Superior temporal gyrus (tissue), 1 donor: Measurements from ENCODE around the gene KLK6.
A peak's percentile ranks its signal among the peaks of the same experiment; 100 is the strongest.

Source experiments
- DNase-seq: peaks from one replicate; pipeline ENCODE4 v3.0.0-alpha.2; 2016; ENCODE audit errors: extremely low spot score

The KLK6 gene

GRCh38 chr19:50969413-50969760 lies at the start of gene KLK6:
TSS of gene KLK6 (minus strand) at chr19:50969591. CDS start at chr19:50968104, 1,487 bp downstream.
- peak; percentile 89 for DNase-seq

GRCh38 chr19:51018745-51019543 lies 49.6 kb upstream of the KLK6 start:
- no peak for DNase-seq

- peak; percentile 79 for DNase-seq
Observed at GRCh38 chr19:51016798-51017683, 47.6 kb upstream of the KLK6 start.

- no peak for DNase-seq
Observed at GRCh38 chr19:51015691-51016267, 46.4 kb upstream of the KLK6 start.

- DNase-seq, result no peak
Observed at GRCh38 chr19:51014242-51014641, 44.9 kb upstream of the KLK6 start.

- DNase-seq, result no peak
Observed at GRCh38 chr19:51012661-51013190, 43.3 kb upstream of the KLK6 start.

GRCh38 chr19:51010066-51010795 lies 40.8 kb upstream of the KLK6 start:
- no peak for DNase-seq

GRCh38 chr19:51009061-51009891 lies 39.9 kb upstream of the KLK6 start:
- no peak for DNase-seq

- DNase-seq, result no peak
Observed at GRCh38 chr19:51007488-51007887, 38.1 kb upstream of the KLK6 start.

- DNase-seq, result no peak
Observed at GRCh38 chr19:51006406-51006805, 37.0 kb upstream of the KLK6 start.

GRCh38 chr19:51005248-51005647 lies 35.9 kb upstream of the KLK6 start:
- DNase-seq, result no peak

- DNase-seq, result no peak
Observed at GRCh38 chr19:51003316-51003715, 33.9 kb upstream of the KLK6 start.

GRCh38 chr19:51002542-51003311 lies 33.3 kb upstream of the KLK6 start:
- DNase-seq, result no peak

- no peak for DNase-seq
Observed at GRCh38 chr19:51002089-51002532, 32.7 kb upstream of the KLK6 start.

- DNase-seq, result no peak
Observed at GRCh38 chr19:51001515-51001914, 32.1 kb upstream of the KLK6 start, which contains the start of gene KLK8. TSS of gene KLK8 (minus strand) at chr19:51001604. CDS start at chr19:51001167, 437 bp downstream.

- DNase-seq, result no peak
Observed at GRCh38 chr19:51000981-51001380, 31.6 kb upstream of the KLK6 start.

GRCh38 chr19:51000426-51000825 lies 31.0 kb upstream of the KLK6 start:
- no peak for DNase-seq

GRCh38 chr19:50998686-50999085 lies 29.3 kb upstream of the KLK6 start:
- no peak for DNase-seq

- no peak for DNase-seq
Observed at GRCh38 chr19:50998061-50998460, 28.7 kb upstream of the KLK6 start.

GRCh38 chr19:50994129-50994528 lies 24.7 kb upstream of the KLK6 start:
- no peak for DNase-seq
